ENCODE measurements around the gene RTN4RL2.

RTN4RL2 gene

DNA sequence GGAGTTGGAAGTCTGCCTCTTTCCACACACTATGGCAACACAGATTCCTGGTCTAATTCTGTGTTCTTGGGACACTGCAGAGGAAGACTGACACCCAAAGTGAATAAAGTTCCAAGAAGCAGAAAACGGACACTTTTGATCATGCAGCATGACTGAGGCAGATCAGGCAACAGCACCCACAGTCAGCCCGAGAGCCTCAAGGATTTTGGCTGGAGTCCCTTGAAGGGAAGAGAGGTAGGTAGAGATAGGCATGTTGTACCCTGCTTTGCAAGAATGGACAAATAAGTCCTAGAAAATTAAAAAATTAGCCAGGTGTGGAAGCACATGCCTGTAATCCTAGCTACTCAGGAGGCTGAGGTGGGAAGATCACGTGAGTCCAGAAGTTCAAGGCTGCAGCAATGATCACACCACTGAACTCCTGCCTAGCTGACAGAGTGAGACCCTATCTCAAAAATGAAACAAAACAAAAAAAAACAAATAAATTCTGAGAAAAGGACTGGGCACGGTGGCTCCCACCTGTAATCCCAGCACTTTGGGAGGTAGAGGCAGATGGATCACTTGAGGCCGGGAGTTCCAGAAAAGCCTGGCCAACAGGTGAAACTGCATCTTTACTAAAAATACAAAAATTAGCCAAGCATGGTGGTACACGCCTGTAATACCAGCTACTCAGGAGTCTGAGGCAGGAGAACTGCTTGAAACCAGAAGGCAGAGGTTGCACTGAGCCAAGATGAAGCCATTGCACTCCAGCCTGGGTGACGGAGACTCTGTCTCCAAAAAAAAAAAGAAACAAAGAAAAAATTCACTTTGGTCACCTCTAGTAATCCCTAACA is 48.2 kb downstream of the RTN4RL2 start:
- Histone ChIP-seq H3K9ac (ENCODE audit: low read length) (no peak overlapping the region), H3K9me3 (ENCODE audit: insufficient read depth, low read length) (no peaks in the 10 kb centered on the region), H2AFZ (ENCODE audit: low read depth, low read length, severe bottlenecking) (no peak overlapping the region), H3F3A (ENCODE audit: insufficient read depth) (peaks cover 5% of the 10 kb centered on the region), H3K79me2 (ENCODE audit: insufficient read depth, low read length) (peaks cover 32% of the 10 kb centered on the region), H3K4me2 (ENCODE audit: low read depth, low read length, poor library complexity, severe bottlenecking) (no peak overlapping the region), H3K4me3 (ENCODE audit: insufficient read depth, low read length, poor library complexity, severe bottlenecking) (no peak overlapping the region), H3K27ac (ENCODE audit: low read depth, low read length) (no peak overlapping the region), H3K36me3 (ENCODE audit: low read length) (0 out of 2 replicates have a peak, but pooled peaks cover 3% of the 10 kb centered on the region), H3K9me2 (replicated peaks; ENCODE audit: insufficient read depth, low read length) (no peaks in the 10 kb centered on the region), H4K20me1 (ENCODE audit: low read depth, low read length) (no peaks in the 10 kb centered on the region), H3K27me3 (ENCODE audit: low read length) (no peaks in the 10 kb centered on the region)
- TF ChIP-seq, protein P1, sequence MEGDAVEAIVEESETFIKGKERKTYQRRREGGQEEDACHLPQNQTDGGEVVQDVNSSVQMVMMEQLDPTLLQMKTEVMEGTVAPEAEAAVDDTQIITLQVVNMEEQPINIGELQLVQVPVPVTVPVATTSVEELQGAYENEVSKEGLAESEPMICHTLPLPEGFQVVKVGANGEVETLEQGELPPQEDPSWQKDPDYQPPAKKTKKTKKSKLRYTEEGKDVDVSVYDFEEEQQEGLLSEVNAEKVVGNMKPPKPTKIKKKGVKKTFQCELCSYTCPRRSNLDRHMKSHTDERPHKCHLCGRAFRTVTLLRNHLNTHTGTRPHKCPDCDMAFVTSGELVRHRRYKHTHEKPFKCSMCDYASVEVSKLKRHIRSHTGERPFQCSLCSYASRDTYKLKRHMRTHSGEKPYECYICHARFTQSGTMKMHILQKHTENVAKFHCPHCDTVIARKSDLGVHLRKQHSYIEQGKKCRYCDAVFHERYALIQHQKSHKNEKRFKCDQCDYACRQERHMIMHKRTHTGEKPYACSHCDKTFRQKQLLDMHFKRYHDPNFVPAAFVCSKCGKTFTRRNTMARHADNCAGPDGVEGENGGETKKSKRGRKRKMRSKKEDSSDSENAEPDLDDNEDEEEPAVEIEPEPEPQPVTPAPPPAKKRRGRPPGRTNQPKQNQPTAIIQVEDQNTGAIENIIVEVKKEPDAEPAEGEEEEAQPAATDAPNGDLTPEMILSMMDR (IDR thresholded peaks at IDR 0.05; ENCODE audit: insufficient read depth, low read length, poor library complexity, severe bottlenecking) = no peak
- no peak for TF ChIP-seq EZH2phosphoT487 (conservative IDR thresholded peaks at IDR 0.05; ENCODE audit: low read length)

DNA sequence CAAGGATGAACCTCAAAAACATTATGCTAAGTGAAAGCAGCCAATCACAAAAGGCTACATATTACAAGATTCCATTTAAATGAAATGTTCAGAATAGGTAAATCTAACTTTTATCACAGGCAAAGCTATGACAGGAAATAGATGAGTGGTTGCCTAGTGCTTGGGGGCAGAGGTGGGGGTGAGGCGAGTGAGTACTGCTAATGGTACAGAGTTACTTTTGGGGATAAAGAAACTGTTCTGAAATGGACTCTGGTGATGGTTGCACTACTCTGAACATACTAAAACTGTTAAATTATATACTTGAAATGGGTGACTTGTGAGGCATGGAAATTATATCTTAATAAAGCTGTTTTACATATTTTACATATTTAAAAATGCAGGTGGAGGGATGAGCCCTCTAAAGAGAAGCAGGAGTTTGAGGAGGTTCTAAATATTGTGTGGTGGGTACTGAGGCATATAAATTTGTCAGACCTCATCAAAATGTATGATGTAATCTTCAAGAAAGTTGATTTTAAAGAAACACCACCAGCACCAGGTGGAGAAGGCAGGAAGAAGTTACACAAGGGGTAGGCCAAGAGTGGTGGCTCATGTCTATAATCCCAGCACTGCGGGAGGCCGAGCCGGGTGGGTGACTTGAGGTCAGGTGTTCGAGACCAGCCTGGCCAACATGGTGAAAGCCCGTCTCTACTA is 51.6 kb downstream of the RTN4RL2 start:
- no peak for TF ChIP-seq EZH2phosphoT487 (conservative IDR thresholded peaks at IDR 0.05; ENCODE audit: low read length)
- TF ChIP-seq, protein P1 (IDR thresholded peaks at IDR 0.05; ENCODE audit: insufficient read depth, low read length, poor library complexity, severe bottlenecking) = no peak
- Histone ChIP-seq H2AFZ (ENCODE audit: low read depth, low read length, severe bottlenecking) (no peak overlapping the region), H3K36me3 (ENCODE audit: low read length) (0 out of 2 replicates have a peak, but pooled peaks cover 3% of the 10 kb centered on the region), H3K9ac (ENCODE audit: low read length) (no peak overlapping the region), H3K4me2 (ENCODE audit: low read depth, low read length, poor library complexity, severe bottlenecking) (peak overlapping the region; percentile 90), H3K9me2 (replicated peaks; ENCODE audit: insufficient read depth, low read length) (no peaks in the 10 kb centered on the region), H3K79me2 (ENCODE audit: insufficient read depth, low read length) (peaks cover 30% of the 10 kb centered on the region), H3K27ac (ENCODE audit: low read depth, low read length) (peak overlapping the region; percentile 36), H4K20me1 (ENCODE audit: low read depth, low read length) (no peaks in the 10 kb centered on the region), H3F3A (ENCODE audit: insufficient read depth) (peaks cover 5% of the 10 kb centered on the region), H3K27me3 (ENCODE audit: low read length) (no peaks in the 10 kb centered on the region), H3K9me3 (ENCODE audit: insufficient read depth, low read length) (no peaks in the 10 kb centered on the region), H3K4me3 (ENCODE audit: insufficient read depth, low read length, poor library complexity, severe bottlenecking) (no peak overlapping the region)

DNA sequence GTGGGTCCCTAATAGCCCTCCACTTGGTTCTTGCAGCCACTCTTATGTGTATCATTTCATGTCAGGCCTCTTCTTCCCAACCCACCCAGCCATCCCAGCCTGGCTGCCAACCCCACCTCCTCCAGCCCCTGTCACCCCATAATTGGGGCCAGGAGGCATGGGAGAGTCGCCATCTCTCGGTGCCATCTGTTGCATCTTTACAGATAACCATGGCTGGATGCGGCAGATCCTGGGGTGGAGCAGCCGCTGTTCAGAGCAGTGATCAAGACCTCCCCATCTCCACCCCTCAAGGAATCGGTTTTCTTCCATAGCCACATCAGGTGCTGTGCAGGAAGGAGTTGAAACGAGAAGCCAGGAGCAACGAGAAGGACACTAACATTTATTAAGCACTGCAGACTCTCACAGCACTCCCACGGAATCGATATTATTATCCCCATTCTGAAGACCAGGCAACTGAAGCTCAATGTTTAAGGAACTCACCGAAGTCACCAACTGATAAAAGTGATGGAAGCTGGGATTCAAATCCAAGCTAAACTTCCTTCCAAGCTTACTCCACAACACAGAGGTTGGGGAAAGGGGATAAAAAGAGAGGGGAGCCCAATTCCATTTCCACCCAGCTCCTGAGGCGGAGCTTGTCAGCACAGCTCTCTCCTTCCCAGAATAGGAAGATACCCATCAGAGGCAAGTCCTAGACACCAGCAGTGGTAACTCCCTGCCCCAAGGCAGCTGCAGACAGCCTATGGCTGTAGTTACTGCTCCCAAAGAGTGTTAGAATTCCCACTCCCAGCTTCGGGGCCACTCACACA is 52.5 kb downstream of the RTN4RL2 start:
- no peaks in the 10 kb centered on the region for H4K20me1 ChIP-seq (ENCODE audit: low read depth, low read length)
- no peaks in the 10 kb centered on the region for H3K36me3 ChIP-seq (ENCODE audit: low read length)
- H3K4me3 ChIP-seq (ENCODE audit: insufficient read depth, low read length, poor library complexity, severe bottlenecking) = no peak overlapping the region
- H3K27me3 ChIP-seq (ENCODE audit: low read length) = no peaks in the 10 kb centered on the region
- H3F3A ChIP-seq (ENCODE audit: insufficient read depth) = peaks cover 5% of the 10 kb centered on the region
- no peak for TF ChIP-seq EZH2phosphoT487 (conservative IDR thresholded peaks at IDR 0.05; ENCODE audit: low read length)
- TF ChIP-seq, protein P1 (IDR thresholded peaks at IDR 0.05; ENCODE audit: insufficient read depth, low read length, poor library complexity, severe bottlenecking) = no peak
- H3K9me2 ChIP-seq (replicated peaks; ENCODE audit: insufficient read depth, low read length) = no peaks in the 10 kb centered on the region
- H3K27ac ChIP-seq (ENCODE audit: low read depth, low read length) = peak overlapping the region; percentile 64
- H3K9me3 ChIP-seq (ENCODE audit: insufficient read depth, low read length) = no peaks in the 10 kb centered on the region
- H3K9ac ChIP-seq (ENCODE audit: low read length) = peak overlapping the region; percentile 79
- H3K79me2 ChIP-seq (ENCODE audit: insufficient read depth, low read length) = peaks cover 24% of the 10 kb centered on the region
- H3K4me2 ChIP-seq (ENCODE audit: low read depth, low read length, poor library complexity, severe bottlenecking) = peak overlapping the region; percentile 90
- H2AFZ ChIP-seq (ENCODE audit: low read depth, low read length, severe bottlenecking) = no peak overlapping the region

All from SU-DHL-6 (cell line).